Eye (tissue), 1 donor: ENCODE measurements around the gene ICOS.

ENCODE experiments used
- DNase-seq: peaks from one replicate; pipeline ENCODE4 v3.0.0-alpha.2; 2015

The ICOS gene, protein sequence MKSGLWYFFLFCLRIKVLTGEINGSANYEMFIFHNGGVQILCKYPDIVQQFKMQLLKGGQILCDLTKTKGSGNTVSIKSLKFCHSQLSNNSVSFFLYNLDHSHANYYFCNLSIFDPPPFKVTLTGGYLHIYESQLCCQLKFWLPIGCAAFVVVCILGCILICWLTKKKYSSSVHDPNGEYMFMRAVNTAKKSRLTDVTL

DNA sequence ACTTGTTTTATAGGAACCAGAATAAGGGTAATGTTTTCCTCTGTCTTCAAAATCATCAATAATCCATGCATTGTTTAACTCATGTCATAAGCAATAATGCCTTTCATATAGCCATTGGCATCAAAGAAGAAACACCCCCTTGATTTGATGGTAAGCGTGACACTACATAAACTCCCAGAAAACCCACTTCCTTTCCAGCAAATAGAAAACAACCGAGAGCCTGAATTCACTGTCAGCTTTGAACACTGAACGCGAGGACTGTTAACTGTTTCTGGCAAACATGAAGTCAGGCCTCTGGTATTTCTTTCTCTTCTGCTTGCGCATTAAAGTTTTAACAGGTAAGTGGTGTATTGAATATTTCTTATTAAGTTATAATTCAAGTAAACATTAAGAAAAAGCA, at the start of gene ICOS:
ICOS (plus strand) TSS at position 229 of the 400 bp plus-strand sequence; CDS start at position 281, 52 bp downstream.
- DNase-seq = no peak

DNA sequence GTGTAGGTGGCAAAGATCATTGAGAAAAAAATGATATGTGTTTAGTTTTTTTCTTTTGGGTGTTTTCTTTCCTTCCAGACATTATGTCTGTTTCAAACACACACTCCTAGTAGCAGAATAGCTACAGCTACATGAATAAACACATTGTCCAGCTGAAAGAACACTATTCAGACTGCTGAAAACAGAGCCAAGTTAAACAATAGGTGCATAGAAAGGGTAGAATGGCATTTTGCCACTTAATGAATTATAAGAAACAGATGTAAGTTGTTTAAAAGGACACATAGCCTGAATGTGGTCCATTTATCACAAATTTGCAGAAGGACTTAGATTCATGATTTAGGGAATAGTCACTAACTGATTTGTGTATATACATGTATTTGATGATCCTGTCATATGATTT, 48.9 kb upstream of the ICOS start:
- peak; percentile 30 for DNase-seq

DNA sequence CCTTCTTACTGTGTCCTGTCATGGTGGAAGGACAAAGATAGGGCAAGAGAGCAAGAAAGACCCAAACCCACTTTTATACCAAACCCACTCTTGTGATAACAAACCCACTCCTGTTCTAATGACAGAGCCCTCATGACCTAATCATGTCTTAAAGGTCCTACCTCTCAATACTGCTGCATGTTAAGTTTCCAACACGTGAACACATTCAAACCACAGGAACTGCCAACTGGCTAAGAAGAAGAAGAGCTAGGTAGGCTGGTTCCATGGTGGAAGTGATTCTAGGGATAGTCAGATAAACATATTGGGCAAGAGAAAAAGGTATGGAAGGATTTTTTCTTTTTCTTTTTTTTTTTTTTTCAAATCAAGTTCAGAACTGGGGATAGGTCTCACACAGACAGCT, 47.0 kb upstream of the ICOS start:
- no peak for DNase-seq

DNA sequence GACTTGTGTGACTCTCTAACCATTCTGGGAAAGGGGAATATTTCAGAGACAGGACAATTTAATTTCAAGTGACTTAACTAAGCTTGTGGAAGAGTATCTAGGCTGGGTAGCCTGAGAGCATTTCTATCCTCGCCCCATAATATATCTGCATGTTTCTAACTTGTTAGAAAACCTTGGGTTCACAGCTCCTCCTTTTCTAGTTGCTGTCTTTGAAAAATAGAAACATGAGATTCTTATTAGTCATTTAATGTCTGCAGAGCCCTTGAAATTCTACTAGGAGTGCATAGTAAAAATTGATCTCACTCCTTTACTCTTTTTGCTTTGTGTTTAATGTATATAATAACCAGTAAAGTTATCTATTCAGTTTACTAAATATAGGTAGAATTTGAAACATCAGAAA, 46.6 kb upstream of the ICOS start:
- DNase-seq = no peak

DNA sequence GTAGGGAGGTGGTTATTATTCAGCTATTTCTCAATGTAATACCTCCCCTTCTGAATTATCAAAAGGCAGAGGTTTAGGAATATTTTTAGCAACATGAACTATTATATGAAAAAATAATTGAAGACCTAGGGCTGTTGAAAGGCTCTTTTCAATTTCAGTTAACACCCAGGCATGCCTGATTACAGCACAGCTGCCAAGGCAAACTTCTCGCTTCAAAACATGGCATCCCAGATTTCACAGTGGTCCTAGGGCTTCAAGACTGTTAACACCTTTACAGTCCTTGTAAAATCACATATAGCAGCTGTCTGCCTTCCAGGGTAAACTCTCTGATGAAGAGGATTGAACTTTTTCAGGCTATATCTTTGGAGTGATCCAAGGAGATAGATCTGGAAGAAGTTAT, 45.8 kb upstream of the ICOS start:
- no peak for DNase-seq

DNA sequence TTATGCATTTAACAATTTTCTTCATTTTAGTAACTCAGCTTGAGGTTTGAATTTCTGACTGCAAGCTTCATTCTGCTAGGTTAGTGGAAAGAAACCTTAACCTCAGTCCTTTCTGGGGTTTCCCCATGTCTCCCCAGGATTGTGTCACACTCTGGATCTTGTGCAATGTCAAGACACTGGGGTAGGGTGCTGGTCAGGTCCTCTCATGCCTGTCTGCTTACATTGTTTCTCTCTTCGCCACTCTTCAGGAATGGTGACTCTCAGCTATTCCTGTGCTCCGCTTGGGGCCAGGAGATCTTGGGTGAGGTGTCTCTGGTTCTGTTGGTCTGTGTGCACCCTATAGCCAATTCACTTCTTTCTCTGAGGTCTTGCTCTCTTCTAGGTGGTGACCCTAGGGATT, 45.1 kb upstream of the ICOS start:
- no peak for DNase-seq

DNA sequence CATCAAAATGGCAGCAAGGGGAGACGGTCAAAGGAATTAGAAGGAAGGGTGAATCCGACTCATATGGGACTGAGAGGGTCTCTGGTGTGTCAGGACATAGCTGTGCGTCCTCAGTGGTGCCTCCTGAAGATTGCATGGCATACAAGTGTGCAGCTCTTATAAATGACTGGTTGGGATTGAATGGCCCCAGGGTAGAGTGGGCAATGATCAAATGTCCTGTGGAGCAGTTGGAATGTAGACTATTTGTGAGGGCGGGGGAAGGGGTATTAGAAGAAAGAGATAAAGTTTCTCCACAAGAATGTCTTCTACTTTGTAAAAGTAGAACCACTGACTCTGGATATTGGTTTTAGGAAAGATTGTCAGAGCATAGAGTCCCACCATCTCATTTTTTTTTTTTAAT, 44.4 kb upstream of the ICOS start:
- DNase-seq = no peak

DNA sequence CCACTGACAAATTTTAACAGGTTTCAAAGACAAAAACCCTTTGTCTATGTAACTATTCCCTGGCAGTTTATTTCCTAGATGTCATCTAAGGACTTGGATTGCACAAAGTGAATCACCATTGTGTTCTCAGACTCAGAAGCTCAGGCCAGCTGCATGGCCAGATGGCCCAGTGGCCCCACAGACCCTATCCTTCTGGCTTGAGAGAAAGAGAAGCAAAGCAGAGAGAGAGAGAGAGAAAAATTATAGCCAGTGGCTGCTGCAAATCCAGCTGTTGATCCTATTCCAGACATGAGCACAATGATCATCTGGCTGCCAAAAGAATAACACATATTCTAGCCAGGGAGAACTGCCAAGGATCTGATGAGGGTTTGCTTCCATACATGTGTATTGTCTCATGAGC, 43.2 kb upstream of the ICOS start:
- DNase-seq = peak; percentile 71

DNA sequence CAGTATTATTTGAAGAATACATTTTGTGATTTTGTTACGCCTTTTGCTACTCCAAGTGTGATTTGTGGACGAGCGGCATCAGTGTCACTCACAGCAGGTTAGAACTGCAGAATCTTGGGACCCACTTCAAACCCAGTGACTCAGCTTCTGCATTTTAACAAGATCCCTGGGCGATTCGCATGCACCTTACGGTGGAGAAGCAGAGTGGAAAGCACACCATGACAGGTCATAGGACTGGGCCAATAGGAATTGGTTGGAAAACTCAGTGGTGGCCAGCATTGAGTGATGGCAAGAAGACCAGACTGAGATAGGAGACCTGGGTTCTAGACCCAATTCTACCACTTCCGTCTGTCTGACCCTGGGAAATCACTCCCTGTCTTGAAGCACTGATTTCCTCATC, 42.7 kb upstream of the ICOS start:
- no peak for DNase-seq

DNA sequence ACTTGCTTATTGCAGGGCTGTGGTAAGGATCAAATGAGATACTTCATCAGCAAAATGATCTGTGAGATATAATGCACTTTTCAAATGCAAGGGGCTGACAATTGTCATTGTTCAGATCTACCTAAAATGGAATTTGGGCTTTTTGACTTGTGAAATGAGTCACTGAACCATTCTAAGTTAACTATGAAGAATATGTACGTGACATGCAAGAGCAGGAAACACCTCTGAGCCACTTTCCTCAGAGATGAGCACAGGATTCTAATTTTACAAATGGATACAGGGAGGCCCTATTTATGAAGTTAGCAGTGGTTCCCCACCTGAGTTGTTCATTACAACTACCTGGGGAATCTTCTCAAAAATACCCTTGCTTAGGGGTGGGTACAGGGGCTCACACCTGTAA, 42.3 kb upstream of the ICOS start:
- no peak for DNase-seq

DNA sequence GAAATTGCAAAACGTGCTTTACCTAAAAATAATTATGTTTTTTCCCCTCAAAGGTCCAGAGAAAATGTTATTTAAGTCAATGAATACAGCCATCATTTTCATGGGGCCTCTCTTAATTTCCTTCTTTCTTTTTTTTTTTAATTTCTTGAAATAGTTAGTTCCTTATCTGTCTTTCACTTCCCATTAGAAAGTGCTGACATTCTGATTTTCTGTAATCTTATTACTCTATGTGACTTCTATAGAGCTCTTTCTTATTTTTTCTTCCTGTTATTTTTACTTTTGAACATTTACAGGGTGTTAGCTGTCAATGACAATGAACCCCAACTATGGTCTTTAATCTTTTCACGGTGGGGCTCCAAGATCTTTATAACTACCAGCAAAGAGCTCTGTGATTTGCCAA, 39.0 kb upstream of the ICOS start:
- no peak for DNase-seq

DNA sequence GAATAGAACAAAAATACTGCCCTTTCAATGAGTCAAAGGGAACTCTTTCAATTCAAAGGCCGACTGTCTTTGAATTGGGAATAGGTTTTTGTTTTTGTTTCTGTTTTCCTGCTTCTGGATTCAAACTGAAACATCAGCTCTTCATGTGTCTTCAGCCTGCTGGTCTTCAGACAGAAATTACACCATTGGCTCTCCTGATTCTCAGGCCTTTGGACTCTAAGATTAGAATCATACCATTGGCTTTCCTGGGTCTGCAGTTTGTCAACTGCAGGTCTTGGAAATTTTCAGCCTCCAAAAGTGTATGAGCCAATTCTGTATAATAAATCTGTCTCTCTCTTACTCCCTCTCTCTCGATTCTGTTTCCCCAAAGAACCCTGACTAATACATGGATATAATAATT, 37.9 kb upstream of the ICOS start:
- no peak for DNase-seq

DNA sequence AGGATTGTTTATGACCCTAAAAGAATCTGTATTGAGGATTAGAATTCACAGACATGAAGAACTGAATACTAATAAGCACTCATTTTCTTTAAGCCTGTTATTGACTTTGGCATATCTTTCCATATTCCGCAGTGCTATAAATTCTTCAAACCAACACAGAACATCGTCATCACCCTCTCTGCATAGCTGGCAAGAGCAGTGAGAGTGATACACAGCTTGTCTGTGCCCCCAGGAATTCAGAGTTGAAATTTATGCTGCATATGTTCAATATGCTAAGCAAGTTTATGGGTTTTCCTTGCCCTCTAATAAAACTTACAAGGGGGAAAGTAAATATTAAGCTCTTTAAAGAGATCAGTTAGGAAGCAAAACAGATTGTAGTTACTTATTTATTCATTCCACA, 36.3 kb upstream of the ICOS start:
- no peak for DNase-seq

DNA sequence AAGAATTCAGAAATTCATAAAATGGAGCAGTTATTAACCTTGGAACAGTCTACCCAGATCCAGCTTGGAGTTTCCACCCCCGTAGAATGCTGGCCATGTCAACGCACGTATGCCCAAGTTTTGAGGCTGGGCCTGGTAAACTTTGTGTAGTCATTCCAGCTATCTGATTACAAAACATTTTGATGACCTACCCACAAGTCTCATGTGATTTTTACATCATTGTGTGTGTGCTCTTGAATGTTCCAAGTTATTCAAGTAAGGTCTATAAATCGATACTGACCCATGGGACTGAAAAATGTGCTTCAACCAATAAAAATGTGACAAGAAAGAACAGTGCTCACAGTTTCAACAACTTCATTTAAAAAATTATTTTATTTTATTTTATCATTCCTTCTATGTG, 32.5 kb upstream of the ICOS start:
- no peak for DNase-seq

DNA sequence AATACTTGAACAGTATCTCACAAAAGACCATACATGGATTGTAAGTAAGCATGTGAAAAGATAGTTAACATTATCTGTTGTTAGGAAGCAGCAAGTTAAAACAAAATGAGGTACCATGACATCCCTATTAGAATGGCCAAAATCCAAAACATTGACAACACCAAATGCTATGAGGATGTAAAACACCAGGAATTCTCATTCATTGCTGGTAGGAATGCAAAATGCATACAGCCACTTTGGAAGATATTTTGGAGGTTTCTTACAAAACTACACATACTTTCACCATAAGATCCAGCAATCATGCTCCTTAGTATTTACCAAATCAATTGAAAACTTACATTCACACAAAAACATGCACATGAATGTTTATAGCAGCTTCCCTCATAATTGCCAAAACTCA, 30.9 kb upstream of the ICOS start:
- no peak for DNase-seq

DNA sequence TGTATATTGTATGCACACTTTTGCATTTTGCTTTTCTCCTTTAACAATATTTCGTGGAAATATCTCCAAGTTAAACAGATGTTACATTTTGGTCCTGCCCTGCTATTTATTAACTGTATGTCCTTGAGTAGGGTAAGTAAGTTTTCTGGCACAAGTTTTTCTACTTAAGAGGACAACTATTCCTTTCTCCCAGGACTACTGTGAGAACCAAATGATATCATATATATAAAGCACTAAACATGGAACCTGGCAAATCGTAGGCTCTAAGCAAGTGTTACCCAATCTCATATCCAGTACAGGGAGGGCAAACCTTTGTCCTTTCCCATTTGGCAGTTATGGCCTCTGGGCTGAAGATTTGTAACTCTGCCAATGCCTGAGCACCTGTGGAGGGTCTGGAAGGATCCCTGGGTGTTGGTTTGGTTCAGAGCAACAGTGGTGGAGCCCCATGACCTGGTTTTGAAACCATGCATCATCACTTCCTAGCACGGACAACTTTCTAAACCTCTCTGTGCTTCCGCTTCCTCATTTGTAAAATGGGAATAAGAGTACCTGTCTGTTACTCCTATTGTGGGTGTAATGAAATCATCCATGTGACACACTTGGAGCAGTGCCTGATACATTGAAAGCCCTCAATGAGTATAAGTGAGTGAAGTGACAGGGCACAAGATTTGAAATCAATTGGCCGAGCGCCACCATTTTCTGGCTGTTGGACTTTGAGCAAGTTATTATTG, 28.3 kb upstream of the ICOS start:
- DNase-seq = no peak

DNA sequence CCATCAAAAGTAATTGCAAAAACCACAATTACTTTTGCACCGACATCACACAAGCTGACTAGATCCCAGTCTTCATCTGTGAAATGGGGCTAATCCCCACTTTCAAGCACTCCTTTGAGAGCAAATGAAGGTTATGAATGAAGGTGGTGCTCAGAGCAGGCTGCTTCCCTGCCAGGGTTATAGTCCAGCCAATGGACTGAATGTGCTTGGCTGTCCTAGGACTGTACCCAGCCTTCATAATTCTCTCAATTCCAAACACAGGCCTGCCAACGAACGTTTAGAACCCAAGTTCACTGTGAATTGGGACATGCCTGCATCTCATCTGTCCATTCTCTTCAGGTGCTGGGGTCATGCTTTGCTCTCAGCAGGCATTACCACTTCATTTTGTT, 27.8 kb upstream of the ICOS start:
- no peak for DNase-seq

DNA sequence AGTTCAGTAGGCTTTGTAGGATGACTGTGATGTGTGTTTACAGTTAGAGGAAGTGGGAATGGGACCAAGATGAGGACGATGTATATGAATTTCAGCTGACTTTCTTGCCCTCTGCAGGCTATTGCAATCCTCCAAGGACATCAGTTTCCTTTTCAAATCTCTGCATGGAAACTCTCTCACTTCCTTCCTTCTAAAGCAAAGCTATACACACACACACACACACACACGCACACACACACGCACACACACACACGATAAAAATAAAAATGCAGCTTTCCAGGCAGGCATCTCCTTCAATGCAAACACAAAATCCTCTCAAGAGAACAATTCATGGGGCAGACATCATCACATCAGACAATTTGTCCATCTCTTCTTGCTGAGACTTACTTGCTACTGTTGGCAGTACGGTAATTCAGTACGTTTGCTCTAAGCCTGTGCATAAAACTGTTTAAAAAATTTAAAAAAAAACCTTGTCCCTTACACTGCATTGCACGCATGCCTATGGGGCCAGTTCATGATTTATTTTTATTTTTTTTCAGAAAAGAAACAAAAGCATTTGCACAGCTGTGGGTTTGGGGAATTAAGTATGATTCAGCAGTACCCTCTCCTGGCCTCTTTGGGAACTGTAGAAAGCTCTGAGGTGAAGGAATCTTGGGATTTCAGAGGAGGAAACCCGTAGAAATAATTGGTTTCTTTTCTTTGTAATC, 27.1 kb upstream of the ICOS start:
- peak; percentile 86 for DNase-seq

DNA sequence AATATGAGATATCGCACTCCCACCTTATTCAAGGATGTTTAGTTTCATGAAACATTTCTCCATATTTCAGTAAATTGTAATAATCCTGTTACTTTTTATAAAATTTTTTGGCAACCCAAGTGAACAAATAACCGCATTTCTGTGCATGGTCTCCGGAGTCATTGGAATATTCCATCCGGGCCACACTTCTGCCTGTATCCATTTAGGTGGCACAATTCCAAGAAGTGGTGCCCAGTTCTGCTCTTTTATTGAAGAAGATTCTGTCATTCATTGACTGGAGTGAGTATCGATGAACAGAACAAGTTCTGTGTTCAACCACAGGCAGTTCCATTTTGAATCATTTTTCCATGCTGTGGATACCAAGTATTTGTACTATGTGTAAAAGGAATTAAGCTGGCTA, 26.6 kb upstream of the ICOS start:
- DNase-seq = no peak

DNA sequence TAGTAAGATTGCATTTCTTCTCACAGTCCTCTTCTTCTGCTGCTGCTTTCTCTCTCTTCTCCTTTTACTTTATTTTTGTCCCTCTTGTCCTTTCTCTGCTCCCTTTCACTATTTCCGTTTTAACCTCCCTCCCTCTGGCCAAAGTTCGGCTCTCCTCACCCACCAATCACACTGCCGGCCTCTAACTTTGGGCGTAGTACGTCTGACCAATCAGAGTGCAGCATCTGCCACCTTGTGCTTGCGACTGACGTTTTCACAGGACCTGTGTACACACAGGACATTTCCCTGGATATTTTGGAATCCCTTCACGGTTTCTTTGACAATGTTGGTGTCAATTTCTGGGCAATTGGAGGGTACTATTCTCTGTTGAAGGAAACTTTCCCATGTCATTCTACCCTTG, 22.6 kb upstream of the ICOS start:
- DNase-seq = no peak

DNA sequence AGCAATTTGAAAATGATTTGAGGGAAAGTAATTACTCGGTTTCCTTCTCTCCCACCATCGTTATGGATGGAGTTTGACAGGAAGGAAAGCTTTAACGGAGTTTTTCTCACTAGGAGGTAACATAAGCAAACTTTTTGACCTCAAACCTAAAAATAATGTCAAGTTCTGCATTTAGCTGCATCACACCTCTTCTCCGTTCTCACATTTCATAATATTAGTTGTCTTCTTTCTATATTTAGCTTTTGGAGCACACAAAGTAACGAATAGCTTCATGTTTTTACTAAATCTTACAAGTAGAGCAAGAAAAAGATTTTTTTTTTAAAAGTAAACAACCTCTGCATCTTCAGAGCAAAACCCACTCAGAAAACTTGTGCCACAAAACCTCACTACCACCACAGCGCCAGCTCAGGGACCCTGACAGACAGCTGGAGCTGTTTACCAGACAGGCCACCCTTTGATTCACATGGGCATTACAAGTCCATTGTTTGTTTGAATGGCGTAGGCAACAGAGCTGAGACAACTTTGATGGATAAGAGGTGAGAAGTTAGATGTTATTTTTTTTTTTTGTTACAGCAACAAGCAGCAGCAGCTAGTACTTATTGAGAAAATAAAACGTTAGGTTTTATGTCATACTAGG, 21.9 kb upstream of the ICOS start:
- no peak for DNase-seq

DNA sequence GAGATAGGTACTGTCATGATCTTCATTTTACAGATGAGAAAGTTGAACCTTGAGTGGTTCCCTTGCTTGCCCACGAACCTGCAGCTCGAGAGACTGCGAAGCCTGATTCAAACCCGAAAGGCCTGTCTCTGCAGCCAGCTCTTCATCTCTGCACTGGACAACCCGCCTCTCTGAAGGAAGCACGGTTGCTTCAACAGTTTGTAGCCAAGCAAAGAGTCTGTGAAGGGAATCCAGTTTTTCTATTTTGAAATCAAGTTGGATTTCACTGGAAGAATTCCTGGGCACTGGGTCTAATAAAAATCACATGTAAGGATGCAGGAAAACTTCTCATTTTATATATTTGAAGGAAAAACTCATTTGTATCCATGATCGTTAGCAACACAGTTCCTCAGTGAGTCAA, 21.3 kb upstream of the ICOS start:
- no peak for DNase-seq

DNA sequence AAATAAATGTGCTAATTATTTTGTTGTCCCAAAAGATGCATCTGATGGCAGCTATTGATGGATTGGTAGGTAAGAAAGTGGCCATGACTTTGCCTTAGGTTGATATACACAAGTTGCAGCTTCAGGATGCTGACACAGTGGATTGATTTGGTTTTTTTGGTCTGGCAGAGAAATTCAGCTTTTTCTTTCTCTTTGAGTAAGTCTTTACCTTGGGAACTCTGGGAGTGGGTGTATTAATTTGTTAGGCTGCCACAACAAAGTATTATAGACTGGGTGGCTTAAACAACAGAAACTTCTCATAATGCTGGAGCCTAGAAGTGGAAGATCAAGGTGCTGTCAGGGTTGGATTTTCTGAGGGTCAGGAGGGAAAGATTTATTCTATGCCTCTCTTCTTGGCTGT, 19.8 kb upstream of the ICOS start:
- no peak for DNase-seq

DNA sequence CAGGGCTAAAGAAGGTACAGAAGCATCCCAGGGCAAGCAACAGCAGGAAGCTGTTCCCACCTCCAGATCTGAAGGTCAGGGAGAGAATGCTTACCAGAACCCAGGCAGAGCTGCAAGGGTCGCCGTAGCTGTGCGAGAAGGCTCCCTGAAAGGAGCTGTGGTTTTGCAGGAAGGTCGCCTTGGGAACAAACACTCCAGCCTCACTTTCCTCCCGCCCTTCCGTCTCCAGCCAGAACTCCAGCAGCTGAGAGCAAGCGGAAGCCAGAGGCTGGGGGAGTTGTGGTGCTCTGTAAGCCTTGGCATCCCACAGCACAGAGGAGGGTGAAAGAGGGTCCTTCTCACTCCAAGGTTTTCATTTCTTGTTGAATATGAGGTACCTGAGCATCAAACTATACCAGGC, 18.3 kb upstream of the ICOS start:
- no peak for DNase-seq
